Lung (tissue), 12 donors: ENCODE results near the gene NR0B2. TPM values are rescaled to one million over a fixed set of nuclear protein-coding genes. Genes with fewer than 3 reads are reported as not detected.
"Not testable (repeated sequence)": the region's sequence is repeated elsewhere in the genome, so short reads cannot be mapped to it uniquely, and the experiment has no call there.

Source experiments
- ATAC-seq: fragments of 200-7000 bp; cut with Tn5 transposase; one replicate; pipeline ENCODE4 v1.9.1; 2020; ENCODE audit warnings: moderate number of reproducible peaks; ENCODE audit not compliant: insufficient read depth, low FRiP score
- DNase-seq, 3 donors: peaks; one replicate each; pipeline ENCODE4 v3.0.0-alpha.2; 2013 to 2017
- H3K27ac ChIP-seq, 2 donors: one replicate each; pipeline ENCODE4 v1.5.1; 2013; ENCODE audit warnings: mild to moderate bottlenecking in 2 of 2, moderate library complexity in 2 of 2, control low read depth in 1 of 2, inconsistent platforms in 1 of 2, low read depth in 1 of 2, low read length in 1 of 2
- H3K27me3 ChIP-seq, 3 donors: one replicate each; pipeline ENCODE4 v1.5.1; 2013; ENCODE audit warnings: low read length in 2 of 3; ENCODE audit not compliant: control insufficient read depth in 3 of 3, insufficient read depth in 3 of 3
- H3K36me3 ChIP-seq, 4 donors: one replicate each; pipeline ENCODE4 v1.5.1; 2013; ENCODE audit warnings: low read length in 4 of 4, mild to moderate bottlenecking in 1 of 4, moderate library complexity in 1 of 4; ENCODE audit not compliant: control insufficient read depth in 4 of 4, insufficient read depth in 4 of 4
- H3K4me1 ChIP-seq, 5 donors: one replicate each; pipeline ENCODE4 v1.5.1; 2013; ENCODE audit warnings: low read length in 5 of 5, mild to moderate bottlenecking in 2 of 5, moderate library complexity in 1 of 5; ENCODE audit not compliant: control insufficient read depth in 5 of 5, insufficient read depth in 5 of 5
- H3K4me3 ChIP-seq: one replicate; pipeline ENCODE4 v1.5.1; 2013; ENCODE audit warnings: mild to moderate bottlenecking, control low read depth, moderate library complexity
- H3K9ac ChIP-seq, 2 donors: one replicate each; pipeline ENCODE4 v1.5.1; 2013; ENCODE audit warnings: low read length in 2 of 2, control low read depth in 1 of 2; ENCODE audit not compliant: insufficient read depth in 1 of 2
- H3K9me3 ChIP-seq, 4 donors: one replicate each; pipeline ENCODE4 v1.5.1; 2013; ENCODE audit warnings: low read length in 3 of 4, mild to moderate bottlenecking in 1 of 4, moderate library complexity in 1 of 4; ENCODE audit not compliant: control insufficient read depth in 4 of 4, insufficient read depth in 3 of 4
- WGBS, 2 donors: extraction: QIAGEN DNeasy Blood & Tissue Kit; methylation state at CpG; one replicate each; pipeline ENCODE4 v1.1.7; 2013; 5-methylcytosine and 5-hydroxymethylcytosine counted together
- polyA plus RNA-seq, 2 donors: library from polyadenylated mRNA; stranded (reverse); fragments of 200-250 nt; gene quantifications; one replicate each; pipeline ENCODE4 v1.2.1, GENCODE V29; 2013
- total RNA-seq, 2 donors: library from RNA; depleted of rRNA in 1 of 2; stranded (reverse); fragments of >200 nt in 1 of 2; gene quantifications; one replicate each; pipeline ENCODE4 v1.2.1, GENCODE V29; 2014 to 2021
- TF ChIP-seq, protein P1 (sequence below): IDR thresholded peaks from 2 replicates; pipeline ENCODE4 v1.5.1; 2012; ENCODE audit warnings: mild to moderate bottlenecking; ENCODE audit errors: control extremely low read depth, extremely low read depth
- donor health status: control.
- donor health status: control.
- donor health status: Bipolar disorder and iron deficiency.
- donor health status: healthy.
- donor health status: DM: yes; HTN: yes; CAD: no.

Gene NR0B2
- total and polyA plus RNA-seq, 4 donors: 1.6 to 6.0 (median 2.2) TPM

DNA sequence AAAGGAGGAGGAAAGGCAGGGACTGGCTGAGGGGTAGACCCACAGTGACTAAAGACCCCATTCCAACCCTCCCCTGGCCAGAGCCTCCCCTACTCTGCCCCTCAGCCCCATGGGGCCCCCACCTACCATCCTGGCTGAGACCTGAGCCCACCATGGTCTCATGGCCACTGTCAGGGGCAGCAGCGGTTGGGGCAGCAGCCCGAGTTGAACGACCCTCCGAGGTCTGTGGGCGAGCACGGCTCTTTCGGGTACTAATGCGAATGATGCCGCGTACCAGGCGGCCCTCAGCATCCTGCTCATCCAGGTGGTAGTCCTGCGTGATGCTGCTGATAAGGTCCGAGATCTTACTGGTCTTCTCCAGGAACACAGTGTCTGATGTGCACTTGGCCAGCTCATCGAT is 37.4 kb upstream of the NR0B2 start:
- peaks cover 0 to 18% (median 0%) of the 10 kb centered on the region in 4 donors for H3K36me3 ChIP-seq
- ATAC-seq (no peak), DNase-seq (no peak)
- H3K4me1 ChIP-seq: no peaks in the 10 kb centered on the region
- H3K27me3 ChIP-seq: no peaks in the 10 kb centered on the region
- TF ChIP-seq, protein P1, sequence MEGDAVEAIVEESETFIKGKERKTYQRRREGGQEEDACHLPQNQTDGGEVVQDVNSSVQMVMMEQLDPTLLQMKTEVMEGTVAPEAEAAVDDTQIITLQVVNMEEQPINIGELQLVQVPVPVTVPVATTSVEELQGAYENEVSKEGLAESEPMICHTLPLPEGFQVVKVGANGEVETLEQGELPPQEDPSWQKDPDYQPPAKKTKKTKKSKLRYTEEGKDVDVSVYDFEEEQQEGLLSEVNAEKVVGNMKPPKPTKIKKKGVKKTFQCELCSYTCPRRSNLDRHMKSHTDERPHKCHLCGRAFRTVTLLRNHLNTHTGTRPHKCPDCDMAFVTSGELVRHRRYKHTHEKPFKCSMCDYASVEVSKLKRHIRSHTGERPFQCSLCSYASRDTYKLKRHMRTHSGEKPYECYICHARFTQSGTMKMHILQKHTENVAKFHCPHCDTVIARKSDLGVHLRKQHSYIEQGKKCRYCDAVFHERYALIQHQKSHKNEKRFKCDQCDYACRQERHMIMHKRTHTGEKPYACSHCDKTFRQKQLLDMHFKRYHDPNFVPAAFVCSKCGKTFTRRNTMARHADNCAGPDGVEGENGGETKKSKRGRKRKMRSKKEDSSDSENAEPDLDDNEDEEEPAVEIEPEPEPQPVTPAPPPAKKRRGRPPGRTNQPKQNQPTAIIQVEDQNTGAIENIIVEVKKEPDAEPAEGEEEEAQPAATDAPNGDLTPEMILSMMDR: no peak
- 95 to 96% methylated on average over 14 of the region's 14 CpGs for WGBS, 2 donors
- H3K9me3 ChIP-seq: peaks cover 0 to 2% (median 0%) of the 10 kb centered on the region in 4 donors
- H3K4me3 ChIP-seq: no peak overlapping the region
- H3K9ac ChIP-seq: no peak overlapping the region
- H3K27ac ChIP-seq: no peak overlapping the region

DNA sequence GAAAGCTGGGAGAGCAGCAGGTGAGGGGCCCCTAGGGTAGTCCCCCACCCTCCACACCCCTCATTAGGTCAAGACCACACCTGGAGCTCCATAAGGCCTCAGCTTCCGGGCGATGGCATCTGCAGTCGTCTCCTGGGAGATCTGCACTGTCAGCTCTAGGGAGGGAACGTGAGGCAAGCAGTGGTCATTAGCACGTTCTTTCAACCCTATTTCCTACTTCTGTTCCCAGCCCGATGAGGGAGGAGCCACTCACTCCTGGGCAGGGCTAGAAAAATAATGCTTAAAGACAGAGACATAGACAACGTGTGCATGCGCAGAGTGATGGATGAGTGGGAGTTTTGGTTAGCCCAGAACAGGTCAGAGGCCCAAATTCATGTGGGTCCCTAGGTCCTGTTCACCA is 36.8 kb upstream of the NR0B2 start:
- TF ChIP-seq, protein P1: no peak
- ATAC-seq (no peak), DNase-seq (no peak)
- no peaks in the 10 kb centered on the region for H3K27me3 ChIP-seq
- no peak overlapping the region for H3K27ac ChIP-seq
- H3K9ac ChIP-seq: no peak overlapping the region
- 59 to 72% methylated on average over 8 of the region's 8 CpGs for WGBS, 2 donors
- no peaks in the 10 kb centered on the region for H3K4me1 ChIP-seq
- H3K36me3 ChIP-seq: peaks cover 0 to 23% (median 3%) of the 10 kb centered on the region in 4 donors
- H3K4me3 ChIP-seq: no peak overlapping the region
- H3K9me3 ChIP-seq: no peaks in the 10 kb centered on the region

DNA sequence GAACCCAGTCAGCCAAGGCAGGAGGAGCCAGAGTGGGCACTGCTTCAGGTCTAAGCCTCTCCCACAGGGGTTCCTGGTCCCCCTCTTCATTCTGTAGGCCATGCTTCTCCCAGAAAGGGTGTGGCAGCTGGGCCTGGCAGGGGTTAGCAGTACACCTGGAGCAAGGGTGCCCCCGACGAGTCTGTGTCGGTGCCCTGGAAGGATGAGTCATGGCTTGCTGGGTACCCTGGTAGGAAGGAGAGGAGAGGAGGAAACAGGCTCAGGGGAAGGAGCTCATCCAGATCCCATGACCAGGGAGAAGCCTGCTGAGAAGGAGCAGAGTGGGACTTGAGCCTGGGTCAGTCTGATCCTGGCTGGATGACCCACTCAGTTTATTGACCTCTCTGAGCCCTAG is 36.1 kb upstream of the NR0B2 start:
- Histone ChIP-seq H3K9me3 (no peaks in the 10 kb centered on the region), H3K4me1 (no peaks in the 10 kb centered on the region), H3K9ac (no peak overlapping the region), H3K27ac (no peak overlapping the region), H3K4me3 (no peak overlapping the region), H3K27me3 (no peaks in the 10 kb centered on the region), H3K36me3 (peaks cover 5 to 29% (median 9%) of the 10 kb centered on the region in 4 donors)
- WGBS, 2 donors: 68 to 82% methylated on average over 3 of the region's 3 CpGs
- DNase-seq (no peak), ATAC-seq (no peak)
- TF ChIP-seq, protein P1: no peak

DNA sequence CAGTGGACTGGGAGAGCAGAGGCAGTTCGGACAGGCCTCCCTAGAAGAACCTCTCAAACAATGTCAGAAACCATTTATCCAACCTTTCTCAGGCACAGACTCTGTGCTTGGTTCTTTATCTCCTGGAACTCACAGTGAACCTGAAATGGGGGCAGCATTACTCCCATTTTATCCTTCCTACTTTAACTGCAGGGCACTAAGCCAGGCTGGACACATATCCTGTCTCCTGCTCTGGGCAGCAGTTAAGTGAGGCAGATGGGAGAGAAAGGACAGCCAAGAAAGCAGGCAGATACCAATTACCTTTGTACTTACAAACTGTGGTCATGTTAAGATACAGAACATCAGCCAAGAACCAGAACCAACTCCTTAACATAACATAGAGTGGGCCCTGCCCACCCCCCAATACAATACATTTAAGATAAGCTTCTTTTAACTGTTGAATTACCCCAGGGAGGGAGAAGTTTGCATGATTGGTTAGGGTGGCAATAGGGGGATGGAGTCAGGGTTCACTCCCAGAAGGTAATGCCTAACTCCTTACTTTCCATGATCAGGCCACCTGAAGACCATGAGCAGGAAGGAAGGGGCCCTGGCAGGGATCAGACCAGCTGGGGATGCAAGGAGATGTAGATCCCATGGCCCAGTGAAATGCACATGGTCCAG is 35.6 kb upstream of the NR0B2 start:
- Histone ChIP-seq H3K4me1 (no peaks in the 10 kb centered on the region), H3K4me3 (no peak overlapping the region), H3K27me3 (no peaks in the 10 kb centered on the region), H3K27ac (no peak overlapping the region), H3K9ac (no peak overlapping the region), H3K9me3 (no peaks in the 10 kb centered on the region), H3K36me3 (peaks cover 5 to 30% (median 10%) of the 10 kb centered on the region in 4 donors)
- 82% methylated on average over 1 of the region's 1 CpG for WGBS, 2 donors
- TF ChIP-seq, protein P1: no peak
- peak in 2 of 3 donors; percentile 15 to 17 for DNase-seq
- ATAC-seq: no peak

DNA sequence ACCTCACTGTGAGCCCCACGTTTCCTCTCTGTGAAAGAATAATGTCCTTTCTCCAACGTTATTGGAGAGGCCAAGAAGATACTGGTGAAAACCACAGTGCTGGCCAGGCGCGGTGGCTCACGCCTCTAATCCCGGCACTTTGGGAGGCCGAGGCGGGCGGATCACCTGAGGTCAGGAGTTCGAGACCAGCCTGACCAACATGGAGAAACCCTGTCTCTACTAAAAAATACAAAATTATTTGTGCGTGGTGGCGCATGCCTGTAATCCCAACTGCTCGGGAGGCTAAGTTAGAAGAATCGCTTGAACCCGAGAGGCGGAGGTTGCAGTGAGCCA is 34.9 kb upstream of the NR0B2 start:
- 92% methylated on average over 15 to 16 of the region's 16 CpGs for WGBS, 2 donors

More for the DNA sequence above, 34.9 kb upstream of the NR0B2 start:
- not testable (repeated sequence) for H3K9ac ChIP-seq, H3K27ac ChIP-seq, H3K4me1 ChIP-seq, H3K27me3 ChIP-seq, H3K4me3 ChIP-seq, DNase-seq, H3K9me3 ChIP-seq, ATAC-seq
- peaks cover 6 to 34% (median 10%) of the 10 kb centered on the region in 4 donors for H3K36me3 ChIP-seq
